HepG2 (cell line): Measurements from ENCODE around the gene HNRNPM. TPM values are rescaled to one million over a fixed set of nuclear protein-coding genes. Genes with fewer than 3 reads are reported as not detected.

Experiments
- CBFB ChIP-seq: sonication (generic); formaldehyde crosslinking; IDR thresholded peaks from 2 replicates; pipeline ENCODE4 v1.4.0; 2020; ENCODE audit warnings: missing genetic modification reagents
- CHD4 ChIP-seq: fragments of 200-600 bp; sonication (generic); IDR thresholded peaks from 2 replicates; pipeline ENCODE4 v1.7.0; 2017; ENCODE audit warnings: mild to moderate bottlenecking, low read length, borderline replicate concordance
- ELF1 ChIP-seq: sonication (generic); formaldehyde crosslinking; IDR thresholded peaks from 2 replicates; pipeline ENCODE4 v1.4.0; 2020; ENCODE audit warnings: missing genetic modification reagents
- HCFC1 ChIP-seq: fragments of 150-350 bp; IDR thresholded peaks from 2 replicates; pipeline ENCODE4 v1.6.1; 2014; ENCODE audit warnings: low read depth, low read length
- HMGA1 ChIP-seq: sonication (generic); formaldehyde crosslinking; conservative IDR thresholded peaks from 2 replicates; pipeline ENCODE4 v1.4.0; 2020; ENCODE audit warnings: missing genetic modification reagents
- HMGXB4 ChIP-seq, 2 experiments: sonication (generic) in 1 of 2; formaldehyde crosslinking in 1 of 2; IDR thresholded peaks; 2 replicates each; pipeline versions ENCODE4 v1.4.0 to v1.6.1; 2018 to 2020; ENCODE audit warnings: missing genetic modification reagents in 2 of 2, borderline replicate concordance in 1 of 2, low read depth in 1 of 2, mild to moderate bottlenecking in 1 of 2, missing biosample characterization in 1 of 2
- MIER3 ChIP-seq: IDR thresholded peaks from 2 replicates; pipeline ENCODE4 v1.6.1; 2016; ENCODE audit warnings: missing compliant biosample characterization, borderline replicate concordance
- MTF2 ChIP-seq: sonication (generic); formaldehyde crosslinking; IDR thresholded peaks from 2 replicates; pipeline ENCODE4 v1.5.0; 2020; ENCODE audit warnings: missing genetic modification reagents, borderline replicate concordance
- NRL ChIP-seq: sonication (generic); formaldehyde crosslinking; IDR thresholded peaks from 2 replicates; pipeline ENCODE4 v1.5.0; 2020; ENCODE audit warnings: missing genetic modification reagents, mild to moderate bottlenecking, moderate library complexity, borderline replicate concordance
- SKI ChIP-seq: fragments of 450-650 bp; IDR thresholded peaks from one replicate; pipeline ENCODE4 v1.6.1; 2018; ENCODE audit warnings: mild to moderate bottlenecking; ENCODE audit not compliant: partially characterized antibody
- TBX2 ChIP-seq: sonication (generic); formaldehyde crosslinking; IDR thresholded peaks from 2 replicates; pipeline ENCODE4 v1.5.0; 2020; ENCODE audit warnings: missing genetic modification reagents, mild to moderate bottlenecking, borderline replicate concordance
- THRA ChIP-seq: sonication (generic); formaldehyde crosslinking; IDR thresholded peaks from 2 replicates; pipeline ENCODE4 v1.4.0; 2020; ENCODE audit warnings: missing genetic modification reagents, borderline replicate concordance
- TIGD3 ChIP-seq: sonication (generic); formaldehyde crosslinking; IDR thresholded peaks from 2 replicates; pipeline ENCODE4 v1.5.1; 2020; ENCODE audit warnings: mild to moderate bottlenecking, missing genetic modification reagents, borderline replicate concordance
- ZBED4 ChIP-seq: sonication (generic); formaldehyde crosslinking; IDR thresholded peaks from 2 replicates; pipeline ENCODE4 v1.4.0; 2020; ENCODE audit warnings: missing genetic modification reagents, borderline replicate concordance
- ZBTB46 ChIP-seq: sonication (generic); formaldehyde crosslinking; IDR thresholded peaks from 2 replicates; pipeline ENCODE4 v1.4.0; 2020; ENCODE audit warnings: mild to moderate bottlenecking, missing genetic modification reagents, borderline replicate concordance
- ZFYVE20 ChIP-seq: sonication (generic); formaldehyde crosslinking; IDR thresholded peaks from 2 replicates; pipeline ENCODE4 v1.8.0; 2023; ENCODE audit warnings: low read depth, mild to moderate bottlenecking, moderate library complexity, missing genetic modification reagents, borderline replicate concordance
- ZMYM4 ChIP-seq: sonication (generic); formaldehyde crosslinking; IDR thresholded peaks from 2 replicates; pipeline ENCODE4 v1.8.1; 2023; ENCODE audit warnings: mild to moderate bottlenecking, missing genetic modification reagents
- ZNF567 ChIP-seq: sonication (generic); formaldehyde crosslinking; IDR thresholded peaks from 2 replicates; pipeline ENCODE4 v1.8.1; 2023; ENCODE audit warnings: mild to moderate bottlenecking, missing genetic modification reagents, borderline replicate concordance
- polyA plus RNA-seq, 8 experiments: library from polyadenylated mRNA; depleted of rRNA in 3 of 8; stranded (reverse) in 7 of 8; unstranded in 1 of 8; fragments of >200 nt; fragmentation: Illumina TruSeq in 4 of 8; extraction: Trizol in 4 of 8; gene quantifications; 2 replicates each; pipeline versions ENCODE4 v1.2.1 to v1.2.3, GENCODE V29; 2011 to 2016; ENCODE audit warnings: low read depth in 4 of 8, missing spikeins in 1 of 8, mixed read lengths in 1 of 8; ENCODE audit not compliant: insufficient read depth in 1 of 8
- total RNA-seq, 5 experiments: library from RNA; depleted of rRNA; stranded (reverse); fragments of >200 nt; fragmentation: Illumina TruSeq; extraction: Trizol; gene quantifications; 2 replicates each; pipeline ENCODE4 v1.2.3, GENCODE V29; 2016; ENCODE audit warnings: low read depth in 1 of 5

HNRNPM gene
- total and polyA plus RNA-seq, 2 of the 13 experiments (the other 11 are each of a cell fraction or from before 2014, with no cell fraction given): 56.7 to 102 TPM

GRCh38 chr19:8396563-8397203 is 48.1 kb upstream of the HNRNPM start (continued):
- TF ChIP-seq ZNF567: no peak
- no peak for TF ChIP-seq HCFC1
- no peak for TF ChIP-seq ZBED4 (CRISPR knock-in tag)
- TF ChIP-seq ELF1 (CRISPR knock-in tag): no peak
- no peak for TF ChIP-seq TBX2 (CRISPR knock-in tag)
- TF ChIP-seq ZMYM4 (CRISPR knock-in tag): no peak
- no peak for TF ChIP-seq HMGA1
- 0 out of 4 replicates have a peak, but pooled peaks of 1 of the 2 experiments have one; percentile 29 for TF ChIP-seq HMGXB4 (CRISPR knock-in tag; IDR thresholded peaks at IDR 0.05; ENCODE audit: borderline replicate concordance in 1 of 2, low read depth in 1 of 2)
- TF ChIP-seq CBFB (CRISPR knock-in tag): no peak
- no peak for TF ChIP-seq ZBTB46
- TF ChIP-seq THRA (CRISPR knock-in tag): peak; percentile 35; the same call in 1 of the 2 replicates
- TF ChIP-seq TIGD3: no peak
- no peak for TF ChIP-seq ZFYVE20
- no peak for TF ChIP-seq SKI
- no peak for TF ChIP-seq MTF2 (CRISPR knock-in tag)
- no peak for TF ChIP-seq MIER3 (CRISPR knock-in tag)
- TF ChIP-seq CHD4: no peak
- no peak for TF ChIP-seq NRL
